Femur (tissue), 1 donor: ENCODE measurements around the gene R3HDM2.

Source experiments
- DNase-seq: peaks from one replicate; pipeline ENCODE4 v3.0.0-alpha.2; 2017

Gene R3HDM2

GRCh38 chr12:57430931-57431566, at the start of gene R3HDM2:
TSS of gene R3HDM2 (minus strand) at chr12:57431043. CDS start at chr12:57310428, 120,615 bp downstream.
- DNase-seq: peak; percentile 98

GRCh38 chr12:57479376-57480115, 48.7 kb upstream of the R3HDM2 start, which contains the start of gene ARHGAP9:
TSS of gene ARHGAP9 (minus strand) at chr12:57479866. CDS start at chr12:57479406, 460 bp downstream.
- DNase-seq: no peak

- DNase-seq: no peak
Measured at GRCh38 chr12:57479043-57479375, 48.2 kb upstream of the R3HDM2 start.

GRCh38 chr12:57477710-57478681, 47.2 kb upstream of the R3HDM2 start:
- no peak for DNase-seq

GRCh38 chr12:57476993-57477709, 46.3 kb upstream of the R3HDM2 start:
- no peak for DNase-seq

GRCh38 chr12:57476162-57476992, 45.5 kb upstream of the R3HDM2 start:
- no peak for DNase-seq

- DNase-seq: no peak
Measured at GRCh38 chr12:57475271-57476161, 44.7 kb upstream of the R3HDM2 start.

GRCh38 chr12:57474862-57475261, 44.0 kb upstream of the R3HDM2 start:
- DNase-seq: no peak

GRCh38 chr12:57474430-57474829, 43.6 kb upstream of the R3HDM2 start:
- DNase-seq: no peak

GRCh38 chr12:57473886-57474285, 43.0 kb upstream of the R3HDM2 start:
- no peak for DNase-seq

- DNase-seq: no peak
Measured at GRCh38 chr12:57473392-57473791, 42.5 kb upstream of the R3HDM2 start.

GRCh38 chr12:57472391-57472790, 41.5 kb upstream of the R3HDM2 start:
- no peak for DNase-seq

- DNase-seq: no peak
Measured at GRCh38 chr12:57471661-57472060, 40.8 kb upstream of the R3HDM2 start.

- no peak for DNase-seq
Measured at GRCh38 chr12:57470970-57471656, 40.3 kb upstream of the R3HDM2 start.

- DNase-seq: no peak
Measured at GRCh38 chr12:57470286-57470969, 39.6 kb upstream of the R3HDM2 start.

- no peak for DNase-seq
Measured at GRCh38 chr12:57469296-57470164, 38.7 kb upstream of the R3HDM2 start.

GRCh38 chr12:57467915-57468314, 37.1 kb upstream of the R3HDM2 start:
- no peak for DNase-seq

- DNase-seq: no peak
Measured at GRCh38 chr12:57467212-57467874, 36.5 kb upstream of the R3HDM2 start.
